Natural killer cell (primary cell): Measurements from ENCODE around the gene ZNF106. TPM values are rescaled to one million over a fixed set of nuclear protein-coding genes. Genes with fewer than 3 reads are reported as not detected.
A peak's percentile ranks its signal among the peaks of the same experiment; 100 is the strongest.

ENCODE experiments used
- ATAC-seq, 3 donors: fragments of 150-1000 bp in 2 of 3; fragments of 200-7000 bp in 1 of 3; cut with Tn5 transposase; 1 replicate in 1 of 3; 2 replicates in 2 of 3; pipeline ENCODE4 v1.10.0; 2021; ENCODE audit warnings: mild to moderate bottlenecking in 2 of 3, moderate library complexity in 2 of 3
- DNase-seq, 2 donors: peaks; one replicate each; pipeline versions ENCODE4 v3.0.0 to v3.0.0-alpha.2; 2013 to 2021; ENCODE audit warnings: mixed read lengths in 1 of 2
- H3K27ac ChIP-seq: one replicate; pipeline ENCODE4 v1.5.1; 2013; ENCODE audit warnings: mild to moderate bottlenecking, low read length
- H3K27me3 ChIP-seq: one replicate; pipeline ENCODE4 v1.6.1; 2013; ENCODE audit warnings: low read length; ENCODE audit not compliant: control insufficient read depth, insufficient read depth
- H3K36me3 ChIP-seq: one replicate; pipeline ENCODE4 v1.6.1; 2013; ENCODE audit warnings: low read length; ENCODE audit not compliant: control insufficient read depth, insufficient read depth
- H3K4me1 ChIP-seq: one replicate; pipeline ENCODE4 v1.6.1; 2013; ENCODE audit warnings: low read length; ENCODE audit not compliant: control insufficient read depth, insufficient read depth
- H3K4me3 ChIP-seq: one replicate; pipeline ENCODE4 v1.5.1; 2013; ENCODE audit warnings: low read length
- H3K9me3 ChIP-seq: one replicate; pipeline ENCODE4 v1.6.1; 2013; ENCODE audit warnings: low read length; ENCODE audit not compliant: control insufficient read depth, insufficient read depth
- H3K27ac Mint-ChIP-seq, 2 donors: one replicate each; pipeline ENCODE4 v1.8.0; 2022; ENCODE audit warnings: mild to moderate bottlenecking in 2 of 2, mixed read lengths in 2 of 2, moderate library complexity in 1 of 2
- H3K27me3 Mint-ChIP-seq, 2 donors: one replicate each; pipeline ENCODE4 v1.8.0; 2022; ENCODE audit warnings: low read depth in 2 of 2, mixed read lengths in 2 of 2
- H3K36me3 Mint-ChIP-seq: one replicate; pipeline ENCODE4 v1.8.0; 2022; ENCODE audit warnings: mixed read lengths
- H3K4me1 Mint-ChIP-seq, 2 donors: one replicate each; pipeline ENCODE4 v1.8.0; 2022; ENCODE audit warnings: mixed read lengths in 2 of 2
- H3K4me3 Mint-ChIP-seq: one replicate; pipeline ENCODE4 v1.8.0; 2022; ENCODE audit warnings: mild to moderate bottlenecking, moderate library complexity, mixed read lengths
- H3K9me3 Mint-ChIP-seq, 2 donors: one replicate each; pipeline ENCODE4 v1.8.0; 2022; ENCODE audit warnings: mixed read lengths in 2 of 2
- WGBS: methylation state at CpG from one replicate; pipeline ENCODE4 v1.1.7; 2013; ENCODE audit warnings: missing lambda C conversion rate; ENCODE audit not compliant: insufficient coverage; 5-methylcytosine and 5-hydroxymethylcytosine counted together
- intact Hi-C: fragments of 100-400 bp; cut with micrococcal nuclease; formaldehyde crosslinking; loops from one replicate; pipeline ENCODE4 v1.14.2; 2022
- total RNA-seq, 4 donors: library from RNA; stranded (reverse); fragments of 120-200 nt in 1 of 4; gene quantifications; one replicate each; pipeline versions ENCODE4 v1.2.3 to v1.2.4, GENCODE V29; 2013 to 2022
- TF ChIP-seq, protein P1 (sequence below): fragments of 200-600 bp; IDR thresholded peaks from one replicate; pipeline ENCODE4 v1.8.0; 2022; ENCODE audit warnings: antibody characterized with exemption

The ZNF106 gene
- total RNA-seq, 3 donors from 2014 or later (not counting 1 experiment from before 2014, with no cell fraction given), result 39.6 to 53.1 (median 52.2) TPM

DNA sequence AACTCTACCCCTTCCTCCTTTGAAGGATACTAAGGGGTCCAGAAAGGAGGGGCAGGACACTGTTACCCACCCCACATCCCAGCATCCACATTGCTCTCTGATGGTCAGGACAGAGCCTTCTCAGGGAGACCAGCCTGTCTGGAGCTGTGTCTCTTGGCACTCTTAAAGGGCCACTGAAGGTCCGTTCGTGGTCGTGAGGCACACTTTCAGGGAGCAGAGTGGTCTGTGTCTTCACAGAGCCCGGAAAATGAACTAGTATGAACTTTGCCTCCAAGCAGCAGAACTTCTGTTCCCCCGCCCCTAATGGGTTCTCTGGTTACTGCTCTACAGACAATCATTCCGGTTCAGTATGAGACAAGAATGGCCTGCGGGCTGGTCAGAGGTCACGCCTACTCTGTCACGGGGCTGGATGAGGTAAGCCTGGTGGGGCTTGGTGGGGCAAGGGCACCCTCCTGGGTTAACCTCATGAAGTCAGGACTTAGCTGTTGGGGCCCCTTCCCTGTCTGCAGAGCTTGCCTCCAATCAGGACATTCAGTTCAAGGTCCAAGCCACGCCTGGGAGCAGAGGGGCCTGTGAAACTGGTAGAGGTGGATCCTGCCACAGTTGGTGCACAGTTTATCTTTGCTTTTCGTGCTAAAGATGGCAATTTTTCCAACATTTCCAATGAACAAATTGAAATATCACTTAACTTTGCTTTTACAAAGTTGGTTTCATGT is 98.5 kb downstream of the ZNF106 start:
- intact Hi-C loops, result no loop called here
- H3K27ac ChIP-seq, result no peak overlapping the region
- WGBS, result 91% methylated on average over 11 of the region's 11 CpGs
- DNase-seq (no peak), ATAC-seq (no peak)
- TF ChIP-seq, protein P1, sequence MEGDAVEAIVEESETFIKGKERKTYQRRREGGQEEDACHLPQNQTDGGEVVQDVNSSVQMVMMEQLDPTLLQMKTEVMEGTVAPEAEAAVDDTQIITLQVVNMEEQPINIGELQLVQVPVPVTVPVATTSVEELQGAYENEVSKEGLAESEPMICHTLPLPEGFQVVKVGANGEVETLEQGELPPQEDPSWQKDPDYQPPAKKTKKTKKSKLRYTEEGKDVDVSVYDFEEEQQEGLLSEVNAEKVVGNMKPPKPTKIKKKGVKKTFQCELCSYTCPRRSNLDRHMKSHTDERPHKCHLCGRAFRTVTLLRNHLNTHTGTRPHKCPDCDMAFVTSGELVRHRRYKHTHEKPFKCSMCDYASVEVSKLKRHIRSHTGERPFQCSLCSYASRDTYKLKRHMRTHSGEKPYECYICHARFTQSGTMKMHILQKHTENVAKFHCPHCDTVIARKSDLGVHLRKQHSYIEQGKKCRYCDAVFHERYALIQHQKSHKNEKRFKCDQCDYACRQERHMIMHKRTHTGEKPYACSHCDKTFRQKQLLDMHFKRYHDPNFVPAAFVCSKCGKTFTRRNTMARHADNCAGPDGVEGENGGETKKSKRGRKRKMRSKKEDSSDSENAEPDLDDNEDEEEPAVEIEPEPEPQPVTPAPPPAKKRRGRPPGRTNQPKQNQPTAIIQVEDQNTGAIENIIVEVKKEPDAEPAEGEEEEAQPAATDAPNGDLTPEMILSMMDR, result no peak
- no peak overlapping the region for H3K4me3 Mint-ChIP-seq
- peaks cover 18 to 22% of the 10 kb centered on the region in 2 donors for H3K4me1 Mint-ChIP-seq
- H3K4me1 ChIP-seq, result no peaks in the 10 kb centered on the region
- H3K36me3 Mint-ChIP-seq, result no peaks in the 10 kb centered on the region
- H3K36me3 ChIP-seq, result no peaks in the 10 kb centered on the region
- H3K27ac Mint-ChIP-seq, result no peak overlapping the region
- H3K4me3 ChIP-seq, result no peak overlapping the region
- peaks cover 0 to 3% of the 10 kb centered on the region in 2 donors for H3K27me3 Mint-ChIP-seq
- H3K9me3 ChIP-seq, result no peaks in the 10 kb centered on the region
- no peaks in the 10 kb centered on the region for H3K9me3 Mint-ChIP-seq
- no peaks in the 10 kb centered on the region for H3K27me3 ChIP-seq

DNA sequence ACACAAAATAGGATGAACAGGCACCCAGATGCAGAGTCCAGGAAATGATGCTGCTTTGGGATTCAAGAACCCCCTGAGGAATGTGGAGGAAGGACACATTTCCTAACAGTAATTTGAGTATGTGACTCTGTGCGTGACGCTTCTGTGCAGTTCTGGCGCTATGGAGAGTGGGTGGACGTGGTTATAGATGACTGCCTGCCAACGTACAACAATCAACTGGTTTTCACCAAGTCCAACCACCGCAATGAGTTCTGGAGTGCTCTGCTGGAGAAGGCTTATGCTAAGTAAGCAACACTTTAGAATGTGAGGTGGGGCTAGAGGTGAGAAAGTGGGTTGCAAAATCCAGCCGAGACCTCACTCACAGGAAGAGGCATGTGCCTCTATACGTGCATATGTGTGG is 103.3 kb downstream of the ZNF106 start:
- ATAC-seq (peak in 2 of 3 donors; percentile 27 to 83), DNase-seq (no peak)
- Histone ChIP-seq H3K9me3 (no peaks in the 10 kb centered on the region), H3K4me3 (no peak overlapping the region), H3K36me3 (no peaks in the 10 kb centered on the region), H3K27me3 (no peaks in the 10 kb centered on the region), H3K4me1 (no peaks in the 10 kb centered on the region), H3K27ac (no peak overlapping the region)
- intact Hi-C loops, result no loop called here
- WGBS, result 60% methylated on average over 8 of the region's 8 CpGs
- Mint-ChIP-seq H3K27me3 (no peaks in the 10 kb centered on the region), H3K4me1 (peaks cover 7 to 13% of the 10 kb centered on the region in 2 donors), H3K9me3 (no peaks in the 10 kb centered on the region), H3K36me3 (no peaks in the 10 kb centered on the region), H3K4me3 (no peak overlapping the region), H3K27ac (no peak overlapping the region)
- TF ChIP-seq, protein P1, result no peak

DNA sequence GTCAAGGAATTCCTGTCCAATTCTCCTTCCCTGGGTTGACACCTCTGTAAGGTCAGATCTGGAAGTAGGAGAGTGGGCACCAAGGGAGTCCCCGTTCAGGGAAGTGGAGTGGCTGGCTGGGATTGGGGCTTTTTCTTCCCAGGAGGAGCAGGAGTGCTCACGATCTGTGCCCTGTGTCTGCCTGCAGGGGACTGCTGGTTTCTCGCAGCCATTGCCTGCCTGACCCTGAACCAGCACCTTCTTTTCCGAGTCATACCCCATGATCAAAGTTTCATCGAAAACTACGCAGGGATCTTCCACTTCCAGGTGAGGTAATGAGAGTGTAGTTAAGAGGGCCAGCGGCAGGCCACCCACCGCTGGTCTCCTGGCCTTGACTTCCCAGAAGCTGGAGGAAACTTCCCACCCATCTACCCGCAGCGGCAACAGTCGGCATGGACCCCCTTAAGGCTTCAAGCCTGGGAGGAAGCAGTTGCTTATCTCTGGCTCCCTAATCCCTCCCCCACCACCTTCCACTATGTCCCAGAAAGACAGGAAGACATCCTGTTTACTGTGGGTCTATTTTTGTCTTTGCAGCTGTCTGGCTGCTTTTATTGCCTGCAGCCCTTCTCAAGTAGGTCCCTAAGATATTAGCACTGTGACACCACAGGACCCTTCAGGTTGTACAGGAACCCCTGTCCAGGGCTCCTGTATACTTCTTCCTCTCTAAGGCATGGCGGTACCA is 104.8 kb downstream of the ZNF106 start:
- intact Hi-C loops, result no loop called here
- no peaks in the 10 kb centered on the region for H3K27me3 ChIP-seq
- Mint-ChIP-seq H3K4me3 (no peak overlapping the region), H3K9me3 (no peaks in the 10 kb centered on the region), H3K4me1 (peaks cover 7 to 13% of the 10 kb centered on the region in 2 donors), H3K27ac (no peak overlapping the region), H3K27me3 (no peaks in the 10 kb centered on the region), H3K36me3 (no peaks in the 10 kb centered on the region)
- 86% methylated on average over 12 of the region's 12 CpGs for WGBS
- no peak overlapping the region for H3K27ac ChIP-seq
- H3K4me1 ChIP-seq, result no peaks in the 10 kb centered on the region
- no peaks in the 10 kb centered on the region for H3K9me3 ChIP-seq
- no peak overlapping the region for H3K4me3 ChIP-seq
- ATAC-seq (no peak), DNase-seq (no peak)
- TF ChIP-seq, protein P1, result no peak
- no peaks in the 10 kb centered on the region for H3K36me3 ChIP-seq
